ENCODE data around the gene SPTBN1.

SPTBN1 gene

DNA sequence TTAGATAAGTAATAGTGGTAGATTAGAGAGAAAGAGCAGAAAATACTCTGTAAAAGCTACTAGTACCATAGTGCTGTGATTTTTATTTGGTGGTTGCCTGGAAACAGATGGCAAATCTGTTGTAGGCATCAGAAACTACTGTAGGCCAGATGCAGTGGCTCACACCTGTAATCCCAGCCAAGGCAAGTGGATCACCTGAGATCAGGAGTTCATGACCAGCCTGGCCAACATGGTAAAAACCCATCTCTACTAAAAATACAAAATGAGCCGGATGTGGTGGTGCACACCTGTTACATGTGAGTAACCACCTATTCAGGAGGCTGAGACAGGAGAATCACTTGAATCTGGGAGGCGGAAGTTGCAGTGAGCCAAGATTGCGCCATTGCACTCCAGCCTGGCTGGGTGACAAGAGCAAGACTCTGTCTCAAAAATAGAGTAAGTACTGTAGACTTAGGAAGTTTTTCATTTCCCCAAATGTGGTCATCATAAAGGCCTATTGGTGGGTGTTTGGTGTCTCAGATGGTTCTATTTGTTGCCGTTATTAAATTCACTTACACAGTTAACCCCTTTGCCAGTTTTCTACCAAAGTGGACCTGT, 79.6 kb downstream of the SPTBN1 start:
- no peak overlapping the region for H2AFZ ChIP-seq (ENCODE audit: low read depth, low read length)
- no peak overlapping the region for H3K4me3 ChIP-seq (ENCODE audit: low read depth in 1 of 2, low read length in 2 of 2)
- TF ChIP-seq, protein P1, sequence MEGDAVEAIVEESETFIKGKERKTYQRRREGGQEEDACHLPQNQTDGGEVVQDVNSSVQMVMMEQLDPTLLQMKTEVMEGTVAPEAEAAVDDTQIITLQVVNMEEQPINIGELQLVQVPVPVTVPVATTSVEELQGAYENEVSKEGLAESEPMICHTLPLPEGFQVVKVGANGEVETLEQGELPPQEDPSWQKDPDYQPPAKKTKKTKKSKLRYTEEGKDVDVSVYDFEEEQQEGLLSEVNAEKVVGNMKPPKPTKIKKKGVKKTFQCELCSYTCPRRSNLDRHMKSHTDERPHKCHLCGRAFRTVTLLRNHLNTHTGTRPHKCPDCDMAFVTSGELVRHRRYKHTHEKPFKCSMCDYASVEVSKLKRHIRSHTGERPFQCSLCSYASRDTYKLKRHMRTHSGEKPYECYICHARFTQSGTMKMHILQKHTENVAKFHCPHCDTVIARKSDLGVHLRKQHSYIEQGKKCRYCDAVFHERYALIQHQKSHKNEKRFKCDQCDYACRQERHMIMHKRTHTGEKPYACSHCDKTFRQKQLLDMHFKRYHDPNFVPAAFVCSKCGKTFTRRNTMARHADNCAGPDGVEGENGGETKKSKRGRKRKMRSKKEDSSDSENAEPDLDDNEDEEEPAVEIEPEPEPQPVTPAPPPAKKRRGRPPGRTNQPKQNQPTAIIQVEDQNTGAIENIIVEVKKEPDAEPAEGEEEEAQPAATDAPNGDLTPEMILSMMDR (IDR thresholded peaks at IDR 0.05; ENCODE audit: borderline replicate concordance, extremely low read depth, low read length, poor library complexity, severe bottlenecking), result no peak
- no peak for TF ChIP-seq EZH2 (IDR thresholded peaks at IDR 0.05; ENCODE audit: borderline replicate concordance, low read depth, low read length, severe bottlenecking)
- no peak overlapping the region for H3K9ac ChIP-seq (ENCODE audit: low read depth, low read length)
- no peaks in the 10 kb centered on the region for H3K9me3 ChIP-seq (ENCODE audit: insufficient read depth, low read length, severe bottlenecking)
- no peak overlapping the region for H3K27ac ChIP-seq (ENCODE audit: low read length)
- no peak overlapping the region for H3K4me2 ChIP-seq (ENCODE audit: insufficient read depth, low read length)
- H3K36me3 ChIP-seq (ENCODE audit: insufficient read depth, low read length), result no peaks in the 10 kb centered on the region
- DNase-seq (no peak), ATAC-seq (ENCODE audit: insufficient read depth, low read depth) (no peak)
- no peaks in the 10 kb centered on the region for H3K4me1 ChIP-seq (ENCODE audit: insufficient read depth, low read length)
- H3K79me2 ChIP-seq (ENCODE audit: insufficient read depth, low read length), result no peaks in the 10 kb centered on the region
- no peaks in the 10 kb centered on the region for H4K20me1 ChIP-seq (ENCODE audit: insufficient read depth, low read length)
- H3K27me3 ChIP-seq (ENCODE audit: insufficient read depth, low read length, poor library complexity), result no peaks in the 10 kb centered on the region

DNA sequence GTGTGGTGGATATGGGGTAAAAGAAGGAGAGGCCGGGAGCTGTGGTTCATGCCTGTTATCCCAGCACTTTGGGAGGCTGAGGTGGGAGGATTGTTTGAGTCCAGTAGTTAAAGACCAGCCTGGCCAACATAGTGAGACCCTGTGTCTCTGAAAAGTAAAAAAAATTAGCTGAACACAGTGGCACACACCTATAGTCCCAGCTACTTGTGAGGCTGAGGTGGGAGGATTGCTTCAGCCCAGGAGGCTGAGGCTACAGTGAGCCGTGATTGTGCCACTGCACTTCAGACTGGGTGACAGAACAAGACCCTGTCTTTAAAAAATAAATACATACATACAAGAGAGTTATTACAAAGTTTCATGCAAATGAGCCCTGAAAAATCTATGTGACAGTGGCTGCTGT, 80.6 kb downstream of the SPTBN1 start:
- DNase-seq, result no peak
- Histone ChIP-seq H3K27ac (ENCODE audit: low read length) (no peak overlapping the region), H3K4me3 (ENCODE audit: low read depth in 1 of 2, low read length in 2 of 2) (no peak overlapping the region), H3K27me3 (ENCODE audit: insufficient read depth, low read length, poor library complexity) (no peaks in the 10 kb centered on the region), H3K4me2 (ENCODE audit: insufficient read depth, low read length) (no peak overlapping the region), H3K36me3 (ENCODE audit: insufficient read depth, low read length) (no peaks in the 10 kb centered on the region), H3K9ac (ENCODE audit: low read depth, low read length) (no peak overlapping the region), H4K20me1 (ENCODE audit: insufficient read depth, low read length) (no peaks in the 10 kb centered on the region), H2AFZ (ENCODE audit: low read depth, low read length) (no peak overlapping the region), H3K9me3 (ENCODE audit: insufficient read depth, low read length, severe bottlenecking) (no peaks in the 10 kb centered on the region), H3K4me1 (ENCODE audit: insufficient read depth, low read length) (no peaks in the 10 kb centered on the region), H3K79me2 (ENCODE audit: insufficient read depth, low read length) (no peaks in the 10 kb centered on the region)
- TF ChIP-seq, protein P1 (IDR thresholded peaks at IDR 0.05; ENCODE audit: borderline replicate concordance, extremely low read depth, low read length, poor library complexity, severe bottlenecking), result no peak
- TF ChIP-seq EZH2 (IDR thresholded peaks at IDR 0.05; ENCODE audit: borderline replicate concordance, low read depth, low read length, severe bottlenecking), result no peak
- ATAC-seq (ENCODE audit: insufficient read depth, low read depth), result no peak

DNA sequence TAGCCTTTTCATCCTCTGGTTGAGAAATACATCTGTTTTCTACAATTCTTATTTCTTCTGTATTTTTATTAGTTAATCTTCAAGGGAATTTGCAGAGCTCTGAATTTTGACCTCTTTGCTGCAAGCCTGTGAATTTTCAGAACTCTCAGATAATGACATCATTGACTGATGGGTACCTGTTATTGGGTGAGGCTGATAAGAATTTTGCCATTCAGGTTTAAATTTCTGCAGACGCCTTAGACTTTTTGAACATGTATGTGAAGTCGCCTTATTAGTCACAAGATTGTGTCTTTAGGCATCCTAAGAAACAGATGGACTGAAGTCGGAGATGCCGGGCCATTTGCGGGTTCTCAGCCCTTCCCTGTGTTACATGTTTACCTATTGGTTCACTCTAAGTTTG, 82.4 kb downstream of the SPTBN1 start:
- Histone ChIP-seq H3K4me2 (ENCODE audit: insufficient read depth, low read length) (no peak overlapping the region), H3K9me3 (ENCODE audit: insufficient read depth, low read length, severe bottlenecking) (no peaks in the 10 kb centered on the region), H2AFZ (ENCODE audit: low read depth, low read length) (no peak overlapping the region), H3K27ac (ENCODE audit: low read length) (no peak overlapping the region), H3K9ac (ENCODE audit: low read depth, low read length) (no peak overlapping the region), H4K20me1 (ENCODE audit: insufficient read depth, low read length) (no peaks in the 10 kb centered on the region), H3K4me3 (ENCODE audit: low read depth in 1 of 2, low read length in 2 of 2) (no peak overlapping the region), H3K79me2 (ENCODE audit: insufficient read depth, low read length) (no peaks in the 10 kb centered on the region), H3K36me3 (ENCODE audit: insufficient read depth, low read length) (no peaks in the 10 kb centered on the region), H3K27me3 (ENCODE audit: insufficient read depth, low read length, poor library complexity) (no peaks in the 10 kb centered on the region), H3K4me1 (ENCODE audit: insufficient read depth, low read length) (no peaks in the 10 kb centered on the region)
- no peak for DNase-seq
- no peak for ATAC-seq (ENCODE audit: insufficient read depth, low read depth)
- TF ChIP-seq EZH2 (IDR thresholded peaks at IDR 0.05; ENCODE audit: borderline replicate concordance, low read depth, low read length, severe bottlenecking), result no peak
- TF ChIP-seq, protein P1 (IDR thresholded peaks at IDR 0.05; ENCODE audit: borderline replicate concordance, extremely low read depth, low read length, poor library complexity, severe bottlenecking), result no peak

All from DND-41 (cell line).